ENCODE results near the gene C8B. TPM values are rescaled to one million over a fixed set of nuclear protein-coding genes. Genes with fewer than 3 reads are reported as not detected.

C8B gene
- total RNA-seq: not detected in 2 replicates

GRCh38 chr1:56965916-56966697, at the start of gene C8B:
Gene C8B (minus strand): TSS chr1:56966015. CDS start chr1:56965948, 67 bp downstream.

Other genes with a start within 250 kb of the C8B start
- not detected in 2 replicates for gene FYB2, start 146.6 kb downstream of the C8B start, total RNA-seq
- not detected in 2 replicates for gene C8A, start 111.2 kb downstream of the C8B start, total RNA-seq